WERI-Rb-1 (cell line): ENCODE data around the gene RNF125.

Experiments
- DNase-seq: peaks from one replicate; pipeline ENCODE4 v3.0.0-alpha.2; 2020
- H3K27ac ChIP-seq: fragments of 250-450 bp; sonication (Bioruptor Pico); 2 replicates; pipeline ENCODE4 v1.5.1; 2020; ENCODE audit warnings: mild to moderate bottlenecking, moderate library complexity
- H3K27me3 ChIP-seq: fragments of 250-450 bp; sonication (Bioruptor Pico); 2 replicates; pipeline ENCODE4 v1.5.1; 2021; ENCODE audit warnings: mild to moderate bottlenecking, low read depth, moderate library complexity; ENCODE audit not compliant: insufficient read depth, severe bottlenecking
- H3K36me3 ChIP-seq: fragments of 250-450 bp; sonication (Bioruptor Pico); 2 replicates; pipeline ENCODE4 v1.5.1; 2020; ENCODE audit warnings: mild to moderate bottlenecking, moderate library complexity
- H3K4me3 ChIP-seq: 2 replicates; pipeline ENCODE4 v1.5.1; 2011; ENCODE audit warnings: low read depth, mild to moderate bottlenecking, control low read depth, low read length
- H3K9me3 ChIP-seq: fragments of 250-450 bp; sonication (Bioruptor Pico); 2 replicates; pipeline ENCODE4 v1.5.1; 2021; ENCODE audit warnings: mild to moderate bottlenecking, moderate library complexity; ENCODE audit not compliant: severe bottlenecking
- TF ChIP-seq, protein P1 (sequence below): IDR thresholded peaks from 2 replicates; pipeline ENCODE4 v1.5.1; 2011; ENCODE audit warnings: low read depth, mild to moderate bottlenecking, control low read depth, inconsistent platforms, low read length

RNF125 gene

DNA sequence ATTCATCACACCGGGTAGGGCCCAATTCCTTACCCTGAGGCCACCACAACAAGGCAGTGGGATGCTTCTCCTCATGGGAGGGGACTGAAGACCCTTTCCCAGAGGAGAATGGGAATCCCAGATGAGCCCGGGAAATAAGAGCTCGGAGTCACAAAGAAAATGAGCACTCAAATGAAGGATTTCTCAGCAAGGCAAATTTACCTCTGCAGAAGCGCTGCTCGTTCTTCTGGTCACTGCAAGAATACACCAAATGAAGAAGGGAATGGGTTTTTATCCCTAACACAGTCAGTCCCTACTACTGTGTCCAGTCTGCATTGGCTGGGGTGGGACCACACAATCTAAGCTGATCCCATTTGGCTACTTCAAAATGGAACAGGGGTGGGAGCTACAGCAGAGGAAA, 40.0 kb upstream of the RNF125 start:
- peaks cover 4% of the 10 kb centered on the region for H3K27me3 ChIP-seq
- DNase-seq: no peak
- H3K9me3 ChIP-seq: peaks cover 15% of the 10 kb centered on the region
- no peak overlapping the region for H3K27ac ChIP-seq
- TF ChIP-seq, protein P1, sequence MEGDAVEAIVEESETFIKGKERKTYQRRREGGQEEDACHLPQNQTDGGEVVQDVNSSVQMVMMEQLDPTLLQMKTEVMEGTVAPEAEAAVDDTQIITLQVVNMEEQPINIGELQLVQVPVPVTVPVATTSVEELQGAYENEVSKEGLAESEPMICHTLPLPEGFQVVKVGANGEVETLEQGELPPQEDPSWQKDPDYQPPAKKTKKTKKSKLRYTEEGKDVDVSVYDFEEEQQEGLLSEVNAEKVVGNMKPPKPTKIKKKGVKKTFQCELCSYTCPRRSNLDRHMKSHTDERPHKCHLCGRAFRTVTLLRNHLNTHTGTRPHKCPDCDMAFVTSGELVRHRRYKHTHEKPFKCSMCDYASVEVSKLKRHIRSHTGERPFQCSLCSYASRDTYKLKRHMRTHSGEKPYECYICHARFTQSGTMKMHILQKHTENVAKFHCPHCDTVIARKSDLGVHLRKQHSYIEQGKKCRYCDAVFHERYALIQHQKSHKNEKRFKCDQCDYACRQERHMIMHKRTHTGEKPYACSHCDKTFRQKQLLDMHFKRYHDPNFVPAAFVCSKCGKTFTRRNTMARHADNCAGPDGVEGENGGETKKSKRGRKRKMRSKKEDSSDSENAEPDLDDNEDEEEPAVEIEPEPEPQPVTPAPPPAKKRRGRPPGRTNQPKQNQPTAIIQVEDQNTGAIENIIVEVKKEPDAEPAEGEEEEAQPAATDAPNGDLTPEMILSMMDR: no peak
- H3K36me3 ChIP-seq: no peaks in the 10 kb centered on the region
- H3K4me3 ChIP-seq: no peak overlapping the region

GRCh38 chr18:31979714-31980113, 38.9 kb upstream of the RNF125 start:
- no peak for DNase-seq
- Histone ChIP-seq H3K27ac (no peak overlapping the region), H3K27me3 (peaks cover 4% of the 10 kb centered on the region), H3K9me3 (peaks cover 8% of the 10 kb centered on the region), H3K36me3 (no peaks in the 10 kb centered on the region), H3K4me3 (no peak overlapping the region)
- TF ChIP-seq, protein P1: no peak

- H3K36me3 ChIP-seq: no peaks in the 10 kb centered on the region
- H3K9me3 ChIP-seq: peaks cover 8% of the 10 kb centered on the region
- no peak for DNase-seq
- no peak overlapping the region for H3K27ac ChIP-seq
- H3K27me3 ChIP-seq: peaks cover 4% of the 10 kb centered on the region
- TF ChIP-seq, protein P1: no peak
- no peak overlapping the region for H3K4me3 ChIP-seq
Observed at GRCh38 chr18:31980863-31981262, 37.8 kb upstream of the RNF125 start.

- H3K9me3 ChIP-seq: peaks cover 8% of the 10 kb centered on the region
- TF ChIP-seq, protein P1: no peak
- no peak overlapping the region for H3K4me3 ChIP-seq
- no peak overlapping the region for H3K27ac ChIP-seq
- no peaks in the 10 kb centered on the region for H3K27me3 ChIP-seq
- DNase-seq: no peak
- H3K36me3 ChIP-seq: no peaks in the 10 kb centered on the region
Observed at GRCh38 chr18:31983020-31983419, 35.6 kb upstream of the RNF125 start.

DNA sequence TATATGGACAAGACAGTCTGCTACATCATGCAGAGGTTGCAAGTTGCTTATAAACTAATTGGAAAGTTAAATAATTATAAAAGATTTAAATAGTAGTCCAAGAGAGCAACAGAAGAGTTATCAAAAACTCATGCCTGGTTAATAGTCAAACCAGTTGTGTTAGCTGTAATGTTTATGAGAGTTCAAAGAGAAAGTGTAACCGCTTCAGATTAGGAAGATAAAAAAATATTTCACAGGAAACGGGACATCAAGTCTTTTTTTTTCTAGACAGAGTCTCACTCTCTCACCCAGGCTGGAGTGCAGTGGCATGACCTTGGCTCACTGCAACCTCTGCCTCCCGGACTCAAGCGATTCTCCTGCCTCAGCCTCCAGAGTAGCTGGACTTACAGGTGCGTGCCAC, 34.6 kb upstream of the RNF125 start:
- Histone ChIP-seq H3K36me3 (no peaks in the 10 kb centered on the region), H3K27me3 (no peaks in the 10 kb centered on the region), H3K4me3 (no peak overlapping the region), H3K27ac (no peak overlapping the region), H3K9me3 (peaks cover under 1% of the 10 kb centered on the region)
- TF ChIP-seq, protein P1: no peak
- DNase-seq: no peak

DNA sequence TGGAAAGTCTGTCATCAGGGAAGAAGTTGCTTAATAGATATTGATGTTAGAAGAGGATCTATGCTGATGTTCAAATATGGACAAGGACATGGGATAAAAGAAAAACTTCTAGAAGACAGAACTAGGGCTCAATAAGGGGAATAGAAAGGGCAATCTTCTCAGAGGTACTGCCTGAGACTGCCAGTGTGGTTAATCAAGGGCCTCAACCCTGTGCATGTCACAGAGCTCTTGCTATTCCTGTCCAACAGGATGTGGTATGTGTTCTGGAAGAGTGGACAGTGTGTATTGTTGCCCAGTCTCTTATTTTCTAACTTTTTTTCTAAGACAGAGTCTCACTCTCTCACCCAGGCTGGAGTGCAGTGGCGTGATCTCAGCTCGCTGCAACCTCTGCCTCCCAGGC, 27.8 kb upstream of the RNF125 start:
- no peaks in the 10 kb centered on the region for H3K27me3 ChIP-seq
- no peak overlapping the region for H3K27ac ChIP-seq
- no peaks in the 10 kb centered on the region for H3K9me3 ChIP-seq
- H3K36me3 ChIP-seq: no peaks in the 10 kb centered on the region
- TF ChIP-seq, protein P1: no peak
- no peak for DNase-seq
- H3K4me3 ChIP-seq: no peak overlapping the region
